ENCODE measurements around the gene LMX1A.

DNA sequence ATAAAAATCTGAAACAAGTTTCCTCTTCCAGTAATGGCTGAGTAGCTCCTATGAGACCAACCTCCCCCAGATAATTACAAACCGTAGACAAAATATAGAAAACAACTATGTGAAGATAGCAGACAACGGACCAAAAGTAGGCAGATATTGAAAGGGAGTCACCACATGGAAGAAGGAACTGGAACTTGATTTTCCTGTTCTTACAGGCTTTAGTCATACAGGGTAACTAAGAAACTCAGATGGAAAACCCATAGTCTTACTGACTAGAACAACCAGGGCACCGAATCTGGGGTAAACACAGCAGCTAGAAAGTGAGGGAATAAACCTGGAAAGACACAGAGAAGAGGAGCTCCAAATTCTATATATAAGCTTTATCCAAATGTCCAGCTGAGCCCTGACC lies 26.0 kb downstream of the LMX1A start:
- TF ChIP-seq YY1 (IDR thresholded peaks at IDR 0.05; ENCODE audit: insufficient read depth, insufficient read length) (no peak), SUZ12 (IDR thresholded peaks at IDR 0.05; ENCODE audit: extremely low read depth, insufficient read depth, insufficient read length) (no peak), ZNF274 (IDR thresholded peaks at IDR 0.05; ENCODE audit: low read depth, low read length) (no peak)
